Prostate gland (tissue), 2 donors: ENCODE measurements around the gene SPP2. TPM values are rescaled to one million over a fixed set of nuclear protein-coding genes. Genes with fewer than 3 reads are reported as not detected.

Experiments used
- DNase-seq: peaks from one replicate; pipeline ENCODE4 v3.0.0-alpha.2; 2019; ENCODE audit warnings: low spot score
- H3K27ac ChIP-seq, 2 donors: fragments of 200-600 bp; sonication (generic); 2 replicates each; pipeline ENCODE4 v1.5.1; 2017 to 2019
- H3K27me3 ChIP-seq: fragments of 200-600 bp; sonication (generic); replicated peaks from 2 replicates; pipeline ENCODE4 v1.5.1; 2019; ENCODE audit not compliant: insufficient read depth
- H3K36me3 ChIP-seq, 2 donors: fragments of 200-600 bp; sonication (generic); 1 replicate in 1 of 2; 2 replicates in 1 of 2; pipeline versions ENCODE4 v1.5.1 to v1.8.1; 2017 to 2019
- H3K4me1 ChIP-seq: fragments of 200-600 bp; sonication (generic); replicated peaks from 2 replicates; pipeline ENCODE4 v1.5.1; 2019
- H3K4me3 ChIP-seq, 2 donors: fragments of 200-600 bp; sonication (generic); 2 replicates each; pipeline ENCODE4 v1.5.1; 2017 to 2019
- H3K9me3 ChIP-seq: fragments of 200-600 bp; sonication (generic); 2 replicates; pipeline ENCODE4 v1.5.1; 2017
- CTCF ChIP-seq, 4 experiments: fragments of 200-600 bp in 2 of 4; fragments of 450-650 bp in 2 of 4; sonication (generic) in 2 of 4; IDR thresholded peaks; 1 replicate in 3 of 4; 2 replicates in 1 of 4; pipeline ENCODE4 v1.5.1; 2016 to 2019; ENCODE audit warnings: antibody characterized with exemption in 4 of 4, mild to moderate bottlenecking in 2 of 4, moderate library complexity in 2 of 4
- POLR2A ChIP-seq: fragments of 450-650 bp; IDR thresholded peaks from one replicate; pipeline ENCODE4 v1.6.1; 2016; ENCODE audit warnings: antibody characterized with exemption, mild to moderate bottlenecking
- POLR2AphosphoS5 ChIP-seq: sonication (generic); formaldehyde crosslinking; IDR thresholded peaks from one replicate; pipeline ENCODE4 v1.6.1; 2017; ENCODE audit warnings: antibody characterized with exemption
- WGBS: methylation state at CpG from one replicate; pipeline ENCODE4 v1.1.5; 2018; 5-methylcytosine and 5-hydroxymethylcytosine counted together
- intact Hi-C: fragments of 100-400 bp; cut with DNase I; formaldehyde crosslinking; loops from one replicate; pipeline ENCODE4 v1.14.2; 2022
- total RNA-seq, 2 donors: library from RNA; depleted of rRNA; stranded (reverse); fragments of >200 nt; gene quantifications; one replicate each; pipeline ENCODE4 v1.1.0, GENCODE V29; 2016

Gene SPP2
- total RNA-seq, 2 donors from 2014 or later = not detected

- Histone ChIP-seq H3K27ac (no peak overlapping the region), H3K4me1 (no peaks in the 10 kb centered on the region), H3K27me3 (no peaks in the 10 kb centered on the region), H3K36me3 (no peaks in the 10 kb centered on the region), H3K4me3 (no peak overlapping the region), H3K9me3 (no peaks in the 10 kb centered on the region)
- intact Hi-C loops = no loop called here
- TF ChIP-seq POLR2AphosphoS5 (no peak), CTCF (IDR thresholded peaks at IDR 0.05) (no peak), POLR2A (no peak)
- DNase-seq = no peak
- WGBS = 78% methylated on average over 13 of the region's 13 CpGs
Observed at GRCh38 chr2:234074751-234075517, 24.4 kb downstream of the SPP2 start.

- WGBS = 77% methylated on average over 4 of the region's 4 CpGs
Observed at GRCh38 chr2:234075518-234075915, 25.0 kb downstream of the SPP2 start.

GRCh38 chr2:234075947-234076346, 25.4 kb downstream of the SPP2 start:
- Histone ChIP-seq H3K4me3 (no peak overlapping the region), H3K4me1 (no peaks in the 10 kb centered on the region), H3K9me3 (no peaks in the 10 kb centered on the region), H3K36me3 (no peaks in the 10 kb centered on the region), H3K27me3 (no peaks in the 10 kb centered on the region), H3K27ac (no peak overlapping the region)
- TF ChIP-seq POLR2AphosphoS5 (no peak), POLR2A (no peak), CTCF (IDR thresholded peaks at IDR 0.05) (no peak)
- WGBS = 84% methylated on average over 8 of the region's 8 CpGs
- DNase-seq = no peak
- intact Hi-C loops = no loop called here

More at GRCh38 chr2:234075518-234075915, 25.0 kb downstream of the SPP2 start:
- Histone ChIP-seq H3K4me3 (no peak overlapping the region), H3K27me3 (no peaks in the 10 kb centered on the region), H3K9me3 (no peaks in the 10 kb centered on the region), H3K27ac (no peak overlapping the region), H3K4me1 (no peaks in the 10 kb centered on the region), H3K36me3 (no peaks in the 10 kb centered on the region)
- TF ChIP-seq POLR2A (no peak), POLR2AphosphoS5 (no peak), CTCF (IDR thresholded peaks at IDR 0.05) (no peak)
- DNase-seq = no peak
- intact Hi-C loops = no loop called here

- Histone ChIP-seq H3K9me3 (no peaks in the 10 kb centered on the region), H3K4me1 (no peaks in the 10 kb centered on the region), H3K36me3 (no peaks in the 10 kb centered on the region), H3K4me3 (no peak overlapping the region), H3K27me3 (no peaks in the 10 kb centered on the region), H3K27ac (no peak overlapping the region)
- no peak for TF ChIP-seq CTCF (IDR thresholded peaks at IDR 0.05)
- TF ChIP-seq POLR2AphosphoS5 = no peak
- no peak for TF ChIP-seq POLR2A
- 85% methylated on average over 3 of the region's 3 CpGs for WGBS
- intact Hi-C loops = no loop called here
- DNase-seq = no peak
Observed at GRCh38 chr2:234076451-234076850, 25.9 kb downstream of the SPP2 start.

GRCh38 chr2:234078129-234078528, 27.6 kb downstream of the SPP2 start:
- Histone ChIP-seq H3K27me3 (no peaks in the 10 kb centered on the region), H3K9me3 (no peaks in the 10 kb centered on the region), H3K4me3 (no peak overlapping the region), H3K36me3 (no peaks in the 10 kb centered on the region), H3K4me1 (no peaks in the 10 kb centered on the region), H3K27ac (no peak overlapping the region)
- no peak for TF ChIP-seq POLR2A
- TF ChIP-seq POLR2AphosphoS5 = no peak
- no peak for TF ChIP-seq CTCF (IDR thresholded peaks at IDR 0.05)
- intact Hi-C loops = no loop called here
- WGBS = 91% methylated on average over 2 of the region's 2 CpGs
- DNase-seq = no peak
